ENCODE results near the gene KEL. TPM values are rescaled to one million over a fixed set of nuclear protein-coding genes. Genes with fewer than 3 reads are reported as not detected.

The KEL gene
- total and polyA plus RNA-seq, 2 donors from 2014 or later: 0.28 to 0.39 TPM

DNA sequence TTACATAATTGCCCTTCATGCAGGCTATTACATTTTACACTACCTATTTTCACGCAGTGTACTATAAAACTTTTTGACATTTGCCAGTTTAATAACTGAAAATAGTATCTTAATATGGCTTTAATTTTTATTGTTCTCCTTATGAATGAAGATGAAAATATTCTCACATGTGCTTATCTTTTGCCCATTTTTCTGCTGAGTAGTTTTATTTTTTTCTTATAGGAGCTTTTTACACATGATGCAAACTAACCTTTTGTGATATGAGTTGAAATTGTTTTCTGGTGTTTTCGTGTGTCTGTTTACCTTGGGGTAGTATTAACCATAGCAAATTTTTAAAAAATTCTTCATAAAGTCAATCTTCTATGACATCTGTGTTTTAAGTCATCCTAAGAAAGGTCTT lies 38.5 kb upstream of the KEL start:
- intact Hi-C loops (cut with DNase I): loop anchor here (10.0 kb wide), 1 partner anchor 146 kb away; the partner anchor contains the start of gene EPHB6
- no peak for TF ChIP-seq CTCF (IDR thresholded peaks at IDR 0.05; ENCODE audit: borderline replicate concordance, extremely low read depth, insufficient read depth)

GRCh38 chr7:142999793-143000192 lies 37.6 kb upstream of the KEL start:
- DNase-seq (no peak), FAIRE-seq (no peak)
- Histone ChIP-seq H3K9me3 (ENCODE audit: control insufficient read depth in 2 of 3, insufficient read depth in 1 of 3, low read length in 3 of 3) (no peaks in the 10 kb centered on the region), H3K27ac (ENCODE audit: low read depth in 2 of 2, low read length in 2 of 2) (no peak overlapping the region), H3K4me3 (ENCODE audit: low read length in 3 of 3) (no peak overlapping the region), H3K9ac (ENCODE audit: low read length in 3 of 3) (no peak overlapping the region), H3K4me1 (ENCODE audit: control insufficient read depth in 2 of 3, insufficient read depth in 2 of 3, low read depth in 1 of 3, low read length in 3 of 3) (peaks cover 0 to 9% (median 0%) of the 10 kb centered on the region in 3 donors), H3K27me3 (ENCODE audit: control insufficient read depth, insufficient read depth, low read length) (no peaks in the 10 kb centered on the region), H3K36me3 (ENCODE audit: control insufficient read depth in 2 of 3, insufficient read depth in 3 of 3, low read length in 3 of 3) (no peaks in the 10 kb centered on the region)
- no peak for TF ChIP-seq CTCF (IDR thresholded peaks at IDR 0.05; ENCODE audit: borderline replicate concordance, extremely low read depth, insufficient read depth)
- intact Hi-C loops (cut with DNase I): loop anchor here (10.0 kb wide), 1 partner anchor 145 kb away; the partner anchor contains the start of gene EPHB6

More for the DNA sequence above, 38.5 kb upstream of the KEL start:
- Histone ChIP-seq H3K9ac (ENCODE audit: low read length in 3 of 3) (no peak overlapping the region), H3K4me1 (ENCODE audit: control insufficient read depth in 2 of 3, insufficient read depth in 2 of 3, low read depth in 1 of 3, low read length in 3 of 3) (peaks cover 0 to 9% (median 0%) of the 10 kb centered on the region in 3 donors), H3K36me3 (ENCODE audit: control insufficient read depth in 2 of 3, insufficient read depth in 3 of 3, low read length in 3 of 3) (no peaks in the 10 kb centered on the region), H3K4me3 (ENCODE audit: low read length in 3 of 3) (no peak overlapping the region), H3K9me3 (ENCODE audit: control insufficient read depth in 2 of 3, insufficient read depth in 1 of 3, low read length in 3 of 3) (no peaks in the 10 kb centered on the region), H3K27ac (ENCODE audit: low read depth in 2 of 2, low read length in 2 of 2) (no peak overlapping the region), H3K27me3 (ENCODE audit: control insufficient read depth, insufficient read depth, low read length) (no peaks in the 10 kb centered on the region)
- FAIRE-seq (no peak), DNase-seq (no peak)

DNA sequence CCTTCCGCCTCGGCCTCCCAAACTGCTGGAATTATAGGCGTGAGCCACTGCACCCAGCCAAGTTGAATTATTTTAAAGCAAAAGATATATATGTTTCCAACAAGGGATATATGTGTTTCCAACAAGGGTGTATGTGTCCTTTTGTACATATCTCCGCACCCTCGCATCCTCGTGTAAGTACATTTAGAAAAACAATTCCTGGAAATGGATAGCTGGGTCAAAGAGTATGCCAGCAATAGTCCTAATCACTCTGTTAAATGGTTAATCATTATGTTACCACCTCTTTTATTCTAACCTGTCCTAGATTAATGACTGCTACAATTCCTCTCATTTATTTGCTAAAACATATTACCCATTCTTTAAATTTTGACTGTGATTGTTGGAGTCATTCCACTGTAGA lies 36.8 kb upstream of the KEL start:
- Histone ChIP-seq H3K36me3 (ENCODE audit: control insufficient read depth in 2 of 3, insufficient read depth in 3 of 3, low read length in 3 of 3) (no peaks in the 10 kb centered on the region), H3K27me3 (ENCODE audit: control insufficient read depth, insufficient read depth, low read length) (no peaks in the 10 kb centered on the region), H3K4me1 (ENCODE audit: control insufficient read depth in 2 of 3, insufficient read depth in 2 of 3, low read depth in 1 of 3, low read length in 3 of 3) (peaks cover 0 to 7% (median 0%) of the 10 kb centered on the region in 3 donors), H3K4me3 (ENCODE audit: low read length in 3 of 3) (no peak overlapping the region), H3K9ac (ENCODE audit: low read length in 3 of 3) (no peak overlapping the region), H3K9me3 (ENCODE audit: control insufficient read depth in 2 of 3, insufficient read depth in 1 of 3, low read length in 3 of 3) (no peaks in the 10 kb centered on the region), H3K27ac (ENCODE audit: low read depth in 2 of 2, low read length in 2 of 2) (no peak overlapping the region)
- no peak for TF ChIP-seq CTCF (IDR thresholded peaks at IDR 0.05; ENCODE audit: borderline replicate concordance, extremely low read depth, insufficient read depth)
- FAIRE-seq (no peak), DNase-seq (no peak)
- intact Hi-C loops (cut with DNase I): no loop called here

DNA sequence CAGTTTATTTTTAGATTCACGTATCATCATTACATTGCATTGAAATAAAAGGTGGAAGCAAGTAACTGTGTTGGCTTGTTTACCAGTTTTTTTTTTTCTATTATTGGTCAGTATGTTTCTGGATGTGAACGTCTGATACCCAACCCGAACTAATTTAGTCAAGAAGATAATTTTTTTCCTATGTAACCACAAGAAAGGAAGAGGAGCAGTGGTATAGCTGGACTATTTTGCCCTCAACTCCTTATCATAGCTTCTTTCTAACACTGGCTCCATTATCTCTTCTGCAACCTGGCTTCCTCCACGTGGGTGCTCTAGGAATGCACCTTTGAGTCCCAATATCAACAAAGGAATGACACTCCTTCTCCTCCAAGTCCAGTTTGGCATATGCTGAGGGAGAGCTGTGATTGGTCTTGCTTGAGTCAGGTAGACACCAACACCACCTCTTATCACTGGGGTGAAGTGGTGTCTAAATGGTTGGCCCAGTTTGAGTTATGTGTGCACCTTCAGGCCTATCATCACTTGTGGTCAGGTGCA lies 35.4 kb upstream of the KEL start:
- FAIRE-seq (no peak), DNase-seq (no peak)
- Histone ChIP-seq H3K4me1 (ENCODE audit: control insufficient read depth in 2 of 3, insufficient read depth in 2 of 3, low read depth in 1 of 3, low read length in 3 of 3) (no peaks in the 10 kb centered on the region), H3K9ac (ENCODE audit: low read length in 3 of 3) (no peak overlapping the region), H3K9me3 (ENCODE audit: control insufficient read depth in 2 of 3, insufficient read depth in 1 of 3, low read length in 3 of 3) (no peaks in the 10 kb centered on the region), H3K27me3 (ENCODE audit: control insufficient read depth, insufficient read depth, low read length) (no peaks in the 10 kb centered on the region), H3K4me3 (ENCODE audit: low read length in 3 of 3) (no peak overlapping the region), H3K27ac (ENCODE audit: low read depth in 2 of 2, low read length in 2 of 2) (no peak overlapping the region), H3K36me3 (ENCODE audit: control insufficient read depth in 2 of 3, insufficient read depth in 3 of 3, low read length in 3 of 3) (no peaks in the 10 kb centered on the region)
- no peak for TF ChIP-seq CTCF (IDR thresholded peaks at IDR 0.05; ENCODE audit: borderline replicate concordance, extremely low read depth, insufficient read depth)
- intact Hi-C loops (cut with DNase I): no loop called here
